Kidney (tissue), 14 donors: ENCODE data around the gene SNX15. TPM values are rescaled to one million over a fixed set of nuclear protein-coding genes. Genes with fewer than 3 reads are reported as not detected.

Experiments used
- DNase-seq, 5 donors: peaks; one replicate each; pipeline ENCODE4 v3.0.0-alpha.2; 2013 to 2020
- FAIRE-seq: peaks from 2 replicates; lab custom pipeline; 2012; peaks lifted over from hg19 to GRCh38; lab: Jason Lieb, UNC
- H3K27ac ChIP-seq, 2 donors: one replicate each; pipeline ENCODE4 v1.7.0; 2013; ENCODE audit warnings: low read depth in 2 of 2, low read length in 2 of 2, inconsistent platforms in 1 of 2
- H3K27me3 ChIP-seq: one replicate; pipeline ENCODE4 v1.7.1; 2013; ENCODE audit warnings: low read length, inconsistent platforms; ENCODE audit not compliant: control insufficient read depth, insufficient read depth
- H3K36me3 ChIP-seq, 3 donors: one replicate each; pipeline versions ENCODE4 v1.7.0 to v1.7.1; 2013; ENCODE audit warnings: low read length in 3 of 3, control low read depth in 1 of 3, inconsistent platforms in 1 of 3; ENCODE audit not compliant: insufficient read depth in 3 of 3, control insufficient read depth in 2 of 3
- H3K4me1 ChIP-seq, 3 donors: one replicate each; pipeline versions ENCODE4 v1.7.0 to v1.7.1; 2013; ENCODE audit warnings: low read length in 3 of 3, inconsistent platforms in 1 of 3, low read depth in 1 of 3; ENCODE audit not compliant: control insufficient read depth in 2 of 3, insufficient read depth in 2 of 3
- H3K4me3 ChIP-seq, 3 donors: one replicate each; pipeline versions ENCODE4 v1.7.0 to v1.8.1; 2013; ENCODE audit warnings: low read length in 3 of 3, control low read depth in 1 of 3, inconsistent platforms in 1 of 3
- H3K9ac ChIP-seq, 3 donors: one replicate each; pipeline versions ENCODE4 v1.7.0 to v1.7.1; 2013; ENCODE audit warnings: low read length in 3 of 3, control low read depth in 1 of 3, inconsistent platforms in 1 of 3
- H3K9me3 ChIP-seq, 3 donors: one replicate each; pipeline versions ENCODE4 v1.7.0 to v1.7.1; 2013; ENCODE audit warnings: low read length in 3 of 3, control low read depth in 1 of 3, inconsistent platforms in 1 of 3; ENCODE audit not compliant: control insufficient read depth in 2 of 3, insufficient read depth in 1 of 3
- intact Hi-C: fragments of 100-400 bp; cut with DNase I; formaldehyde crosslinking; loops from one replicate; pipeline ENCODE4 v1.11.1; 2022
- polyA plus RNA-seq: library from polyadenylated mRNA; stranded (reverse); fragments of 350-450 nt; fragmentation: Illumina TruSeq; extraction: RNeasy Lipid Tissue Mini Kit (QIAGEN cat#74804); gene quantifications from one replicate; pipeline ENCODE4 v1.2.3, GENCODE V29; 2014; ENCODE audit warnings: low read depth, low replicate concordance; ENCODE audit not compliant: insufficient read depth
- total RNA-seq: library from RNA; stranded (reverse); fragmentation: NEBNext Ultra II Directional; extraction: Animal tissue kit (Norgen Biotek cat#: 25700); gene quantifications from one replicate; pipeline ENCODE4 v1.2.1, GENCODE V29; 2021
- TF ChIP-seq, protein P1 (sequence below): IDR thresholded peaks from 3 replicates; pipeline ENCODE4 v1.5.1; 2012; ENCODE audit warnings: mild to moderate bottlenecking, moderate library complexity, borderline replicate concordance; ENCODE audit not compliant: insufficient read depth; ENCODE audit errors: extremely low read depth
- donor health status: control.
- donor health status: control.
- donor health status: control.
- donor health status: control.
- donor health status: control.
- donor health status: DM: yes; HTN: yes; CAD: no.
- donor health status: Normal renal cell carcinoma (clear cell type).

Gene SNX15
- total and polyA plus RNA-seq, 2 donors from 2014 or later = 27.7 to 29.6 TPM

DNA sequence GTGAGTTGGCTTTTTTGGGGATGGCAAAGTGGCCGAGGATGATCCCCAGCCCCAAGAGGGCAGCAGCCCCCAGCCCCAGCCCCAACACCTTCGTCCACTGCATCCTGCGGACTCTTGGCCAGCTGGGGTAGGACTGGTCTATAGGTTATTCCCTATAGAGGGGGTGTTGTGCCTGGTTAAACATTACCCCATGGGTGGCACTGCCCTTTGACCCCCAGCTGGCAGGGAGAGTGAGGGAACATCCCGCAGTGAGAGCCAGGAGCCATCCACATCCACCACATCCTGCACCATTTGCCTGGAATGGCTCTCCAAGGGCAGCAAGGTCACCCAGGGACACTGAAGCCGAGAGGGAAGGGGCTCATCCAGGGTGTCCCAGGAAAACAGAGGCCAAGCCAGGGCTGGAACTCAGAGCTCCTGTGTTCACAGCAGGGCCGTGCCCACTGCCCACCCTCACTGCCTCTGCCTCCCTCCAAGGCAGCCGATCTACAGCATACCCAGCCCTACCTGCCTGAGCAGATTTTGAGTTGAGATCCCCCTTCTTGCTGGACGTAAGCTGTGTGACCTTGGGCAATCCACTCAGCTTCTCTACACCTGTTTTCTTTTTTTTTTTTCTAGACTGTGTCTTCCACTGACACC, 31.3 kb downstream of the SNX15 start, which contains the start of gene NAALADL1:
NAALADL1 (minus strand) TSS at position 135 of the 636 bp plus-strand sequence; CDS start at position 103, 32 bp downstream.
- Histone ChIP-seq H3K27me3 (no peaks in the 10 kb centered on the region), H3K9me3 (no peaks in the 10 kb centered on the region), H3K36me3 (no peaks in the 10 kb centered on the region), H3K4me3 (no peak within 1 kb of the TSS), H3K9ac (no peak within 1 kb of the TSS), H3K27ac (no peak within 1 kb of the TSS), H3K4me1 (peaks cover 0 to 2% (median 0%) of the 10 kb centered on the region in 3 donors)
- no peak for DNase-seq
- TF ChIP-seq, protein P1, sequence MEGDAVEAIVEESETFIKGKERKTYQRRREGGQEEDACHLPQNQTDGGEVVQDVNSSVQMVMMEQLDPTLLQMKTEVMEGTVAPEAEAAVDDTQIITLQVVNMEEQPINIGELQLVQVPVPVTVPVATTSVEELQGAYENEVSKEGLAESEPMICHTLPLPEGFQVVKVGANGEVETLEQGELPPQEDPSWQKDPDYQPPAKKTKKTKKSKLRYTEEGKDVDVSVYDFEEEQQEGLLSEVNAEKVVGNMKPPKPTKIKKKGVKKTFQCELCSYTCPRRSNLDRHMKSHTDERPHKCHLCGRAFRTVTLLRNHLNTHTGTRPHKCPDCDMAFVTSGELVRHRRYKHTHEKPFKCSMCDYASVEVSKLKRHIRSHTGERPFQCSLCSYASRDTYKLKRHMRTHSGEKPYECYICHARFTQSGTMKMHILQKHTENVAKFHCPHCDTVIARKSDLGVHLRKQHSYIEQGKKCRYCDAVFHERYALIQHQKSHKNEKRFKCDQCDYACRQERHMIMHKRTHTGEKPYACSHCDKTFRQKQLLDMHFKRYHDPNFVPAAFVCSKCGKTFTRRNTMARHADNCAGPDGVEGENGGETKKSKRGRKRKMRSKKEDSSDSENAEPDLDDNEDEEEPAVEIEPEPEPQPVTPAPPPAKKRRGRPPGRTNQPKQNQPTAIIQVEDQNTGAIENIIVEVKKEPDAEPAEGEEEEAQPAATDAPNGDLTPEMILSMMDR = no peak
- no peak for FAIRE-seq
- intact Hi-C loops = no loop called here

DNA sequence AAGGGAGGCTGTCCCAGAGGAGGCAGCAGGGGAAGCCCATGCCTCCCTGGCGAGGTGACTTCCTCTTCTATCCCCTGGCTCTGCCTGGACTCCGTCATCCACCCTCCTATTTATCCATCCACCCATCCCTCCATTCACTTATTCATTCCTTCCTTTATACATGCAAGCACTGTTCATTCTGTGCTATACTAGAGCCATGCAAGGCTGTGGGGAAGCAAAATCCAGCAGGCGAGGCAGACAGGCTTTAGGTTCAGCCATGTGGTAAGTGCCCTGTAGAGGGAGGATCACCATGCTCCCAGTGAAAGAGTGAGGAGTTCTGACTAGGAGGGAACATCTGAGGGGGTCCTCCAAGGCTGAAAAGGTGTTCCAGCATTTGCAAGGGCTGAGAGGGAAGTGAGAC, 32.3 kb downstream of the SNX15 start:
- Histone ChIP-seq H3K9me3 (no peaks in the 10 kb centered on the region), H3K27me3 (no peaks in the 10 kb centered on the region), H3K4me1 (peaks cover 0 to 2% (median 0%) of the 10 kb centered on the region in 3 donors), H3K36me3 (no peaks in the 10 kb centered on the region), H3K27ac (no peak overlapping the region), H3K9ac (no peak overlapping the region), H3K4me3 (no peak overlapping the region)
- DNase-seq (no peak), FAIRE-seq (no peak)
- TF ChIP-seq, protein P1 = no peak
- intact Hi-C loops = no loop called here

DNA sequence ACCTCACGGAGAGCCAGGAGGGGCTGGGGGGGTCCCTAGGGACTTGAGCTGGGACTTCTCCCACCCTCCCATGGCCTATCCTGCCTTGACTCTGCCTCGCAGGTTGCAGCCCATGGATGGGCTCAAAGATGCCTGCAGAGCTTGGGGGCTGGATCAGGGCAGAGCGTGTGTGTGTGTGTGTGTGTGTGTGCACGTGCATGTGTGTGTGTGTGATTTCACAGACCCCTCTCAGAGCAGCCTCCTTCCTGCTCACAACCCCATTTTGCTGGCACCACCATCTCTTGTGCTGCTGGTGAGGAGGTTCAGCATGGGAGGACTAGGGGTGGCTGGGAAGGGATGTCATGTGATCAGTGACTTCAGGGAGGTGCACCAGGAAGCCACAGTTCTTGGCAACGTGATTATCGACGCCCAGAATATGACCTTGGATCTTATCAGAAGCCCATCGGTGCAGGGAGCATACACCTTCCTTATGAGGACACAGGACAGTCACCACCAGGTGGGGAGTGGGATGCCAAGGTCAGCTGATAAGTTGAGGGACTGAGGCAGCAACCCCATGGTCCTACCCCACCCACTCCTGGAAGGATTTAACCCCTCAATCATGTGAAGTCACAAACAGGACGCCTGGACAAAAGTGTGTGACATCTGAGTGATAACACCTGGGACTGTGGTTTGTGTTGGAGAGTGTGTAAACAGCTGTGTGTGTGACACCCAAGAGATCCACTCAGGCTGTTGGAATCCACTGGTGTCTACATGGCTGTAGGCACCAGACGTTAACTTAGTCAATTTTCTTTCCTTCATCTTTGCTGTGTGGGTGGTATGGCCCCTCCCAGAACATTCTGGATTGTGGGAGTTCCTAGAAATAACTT, 33.0 kb downstream of the SNX15 start:
- intact Hi-C loops = no loop called here
- DNase-seq (peak in 1 of 5 donors; percentile 41), FAIRE-seq (no peak)
- TF ChIP-seq, protein P1 = no peak
- Histone ChIP-seq H3K4me1 (peaks cover 0 to 2% (median 0%) of the 10 kb centered on the region in 3 donors), H3K9me3 (no peaks in the 10 kb centered on the region), H3K4me3 (no peak overlapping the region), H3K36me3 (no peaks in the 10 kb centered on the region), H3K27me3 (no peaks in the 10 kb centered on the region), H3K9ac (no peak overlapping the region), H3K27ac (no peak overlapping the region)
